HG03565 (cell line): ENCODE measurements around the gene CYB5A.

Source experiments
- ATAC-seq: cut with Tn5 transposase; IDR thresholded peaks from one replicate; pipeline ENCODE4 v1.9.1; 2021; ENCODE audit warnings: mild to moderate bottlenecking, moderate library complexity; ENCODE audit not compliant: unreplicated experiment

The CYB5A gene

DNA sequence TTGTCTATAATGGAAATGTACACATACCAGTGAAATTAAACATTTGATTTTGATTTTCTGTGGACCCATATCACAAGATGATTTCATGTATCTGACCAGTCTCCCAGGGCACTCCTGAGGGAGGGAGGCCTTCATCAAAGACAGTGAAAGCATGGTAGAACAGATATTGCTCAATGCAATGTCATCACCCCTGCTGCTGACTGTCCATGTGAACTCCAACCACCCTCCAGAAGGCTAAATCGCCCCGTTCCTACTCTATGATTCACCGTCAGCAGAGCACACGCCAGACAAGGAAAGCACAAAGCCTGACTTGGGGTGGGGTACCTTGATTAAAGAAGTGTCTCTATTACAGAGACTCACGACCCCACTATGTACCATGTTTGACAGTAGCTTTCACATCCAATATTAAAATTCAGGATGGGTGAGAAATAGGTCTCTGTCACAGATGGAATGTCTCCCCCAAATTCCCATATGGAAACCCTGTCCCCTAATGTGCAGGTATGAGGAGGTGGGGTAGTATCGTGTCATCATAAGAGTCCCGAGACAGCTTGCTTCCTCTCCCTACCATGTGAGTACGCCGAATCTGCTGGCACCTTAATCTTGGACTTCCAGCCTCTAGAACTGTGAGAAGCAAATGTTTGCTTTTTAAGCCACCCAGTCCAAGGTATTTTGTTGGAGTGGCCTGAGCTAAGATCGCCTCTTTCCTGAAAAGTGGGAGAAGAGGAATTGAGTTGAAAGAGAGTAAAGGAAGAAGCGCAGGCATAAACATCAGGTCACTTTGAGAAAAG is 42.4 kb downstream of the CYB5A start:
- no peak for ATAC-seq

DNA sequence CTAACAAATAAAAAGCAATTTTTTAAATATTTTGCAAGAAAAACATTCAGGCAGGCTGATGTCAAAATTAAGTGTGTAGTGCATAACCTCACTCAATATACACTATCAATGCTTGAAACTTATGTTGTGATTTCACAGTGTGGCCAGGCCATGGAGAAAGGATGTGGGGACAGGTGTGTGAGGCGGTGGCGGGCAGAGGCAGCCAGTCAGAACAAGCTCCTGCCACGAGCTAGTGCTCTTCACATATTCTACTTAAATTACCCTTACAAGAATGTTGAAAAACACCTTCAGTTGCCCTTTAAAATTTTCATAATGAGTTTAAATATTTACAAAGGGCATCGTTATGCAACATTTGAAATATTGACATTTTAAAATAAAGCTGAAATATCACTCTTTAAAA is 43.2 kb downstream of the CYB5A start:
- ATAC-seq, result peak; percentile 75

DNA sequence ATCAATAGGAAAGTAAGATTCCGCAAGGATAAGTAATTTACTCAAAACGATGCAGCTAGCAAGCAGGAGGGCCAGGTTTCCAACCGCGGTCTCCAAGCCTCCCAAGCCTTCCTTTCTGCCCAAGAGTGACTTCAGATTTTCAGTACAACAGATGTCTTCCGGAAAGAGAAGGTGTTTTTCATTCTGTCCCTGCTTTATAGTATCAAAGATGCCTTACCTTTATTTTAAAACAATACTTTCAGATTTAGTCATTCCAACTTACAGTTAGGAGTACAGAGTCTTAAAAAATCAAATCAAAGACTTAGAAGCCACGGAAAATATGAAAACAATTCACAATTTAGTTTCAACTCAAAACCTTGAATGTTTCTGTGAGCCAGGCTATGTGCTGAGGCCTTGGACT is 43.6 kb downstream of the CYB5A start:
- ATAC-seq, result no peak

DNA sequence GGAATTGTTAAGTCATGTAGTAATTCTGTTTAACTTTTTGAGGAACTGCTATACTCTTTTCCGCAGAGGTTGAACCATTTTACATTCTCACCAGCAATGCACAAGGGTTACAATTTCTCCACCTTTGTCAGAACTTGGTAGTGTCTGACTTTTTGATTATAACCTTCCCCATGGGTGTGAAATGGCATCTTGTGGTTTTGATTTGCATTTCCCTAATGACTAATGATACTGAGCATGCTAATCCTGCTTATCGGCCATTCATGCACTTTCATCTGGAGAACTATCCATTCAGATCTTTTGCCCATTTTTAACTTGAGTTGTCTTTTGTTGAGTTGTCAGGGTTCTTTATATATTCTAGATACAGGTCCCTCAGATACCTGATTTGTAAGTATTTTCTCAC is 47.2 kb downstream of the CYB5A start:
- no peak for ATAC-seq

DNA sequence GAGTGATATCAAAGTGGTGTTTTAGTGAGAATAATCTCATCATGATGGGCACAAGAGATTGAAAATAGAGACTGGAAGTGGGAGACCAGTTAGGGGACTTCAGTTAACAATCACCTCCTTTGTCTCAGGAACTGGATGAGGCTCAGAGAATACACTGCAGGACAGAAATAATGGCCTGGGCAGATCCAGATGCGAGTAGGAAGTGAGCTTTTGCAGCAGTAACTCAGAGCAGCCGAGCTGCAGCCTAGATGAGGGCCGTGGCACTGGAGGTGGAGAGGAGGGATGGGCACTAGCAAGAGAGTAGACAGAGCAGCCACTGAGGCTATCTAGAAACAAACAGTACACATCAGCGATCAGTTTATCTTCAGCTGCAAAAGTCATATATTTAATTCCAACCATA is 48.6 kb downstream of the CYB5A start:
- no peak for ATAC-seq

DNA sequence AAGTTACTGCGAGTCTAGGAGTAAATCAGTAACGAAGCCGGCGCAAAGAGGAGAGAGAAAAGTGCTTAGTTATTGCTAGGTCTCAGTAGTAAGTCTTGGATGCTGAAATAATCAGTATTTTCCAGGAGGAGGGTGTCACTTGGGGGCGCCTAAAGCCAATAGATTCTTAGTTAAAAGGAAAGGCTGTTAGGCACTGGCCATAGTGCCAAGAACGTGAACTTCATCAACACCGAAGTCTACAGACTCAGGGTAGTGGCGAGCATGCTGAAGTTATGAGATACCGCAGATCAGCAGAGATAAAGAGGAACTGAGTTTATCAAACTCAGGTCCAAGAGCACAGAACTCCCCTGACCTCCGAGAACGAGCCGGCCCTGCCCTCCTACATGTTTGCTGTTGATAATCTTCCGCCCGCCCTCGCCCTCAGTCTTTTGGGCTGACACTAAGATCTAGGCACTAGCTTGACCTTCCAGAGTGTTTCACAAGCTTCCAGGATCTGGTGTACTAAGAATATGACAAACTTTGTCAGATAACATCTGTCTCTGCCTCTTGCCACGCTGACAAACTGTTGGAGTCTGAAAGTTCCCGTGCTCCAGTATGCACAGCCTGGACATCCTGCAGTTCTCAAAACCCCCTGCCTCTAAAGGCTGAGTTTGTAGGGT is 49.2 kb downstream of the CYB5A start:
- no peak for ATAC-seq

DNA sequence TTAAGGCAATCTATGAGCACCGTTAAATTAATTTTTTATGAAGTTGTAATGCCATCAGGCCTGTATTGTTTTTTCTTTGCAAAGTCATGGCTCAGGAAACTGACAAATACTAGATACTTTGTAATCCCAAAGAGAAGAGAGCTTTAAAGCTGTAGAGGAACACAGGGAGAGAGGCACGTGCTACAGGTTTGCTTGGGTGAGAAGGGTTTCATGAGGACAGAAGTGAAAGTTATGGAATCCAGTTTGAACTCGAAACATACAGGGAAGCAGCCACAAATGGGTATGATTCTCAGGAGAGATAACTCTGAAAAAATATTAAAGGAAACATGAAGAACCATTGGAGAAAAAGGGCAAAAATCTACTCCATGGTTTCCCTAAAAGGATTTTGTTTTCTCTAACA is 49.8 kb downstream of the CYB5A start:
- ATAC-seq, result no peak

DNA sequence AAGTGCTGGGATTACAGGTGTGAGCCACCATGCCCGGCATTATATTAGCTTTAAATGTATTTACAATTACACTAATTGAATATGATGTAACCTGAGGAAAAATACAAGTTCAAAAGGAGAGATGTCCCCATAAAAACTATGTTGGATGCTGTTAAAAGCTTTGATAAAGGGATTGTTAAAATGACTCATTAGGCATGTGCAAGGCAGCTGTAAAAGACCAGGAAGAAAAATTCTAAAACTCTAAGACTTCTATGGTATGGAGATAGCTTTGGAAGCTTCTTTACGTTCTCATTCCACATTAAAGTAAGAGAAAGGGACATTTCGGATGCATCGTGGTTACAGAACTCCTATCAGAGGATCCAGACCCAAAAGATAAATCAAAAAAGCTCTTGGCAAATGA is 50.3 kb downstream of the CYB5A start:
- ATAC-seq, result no peak

DNA sequence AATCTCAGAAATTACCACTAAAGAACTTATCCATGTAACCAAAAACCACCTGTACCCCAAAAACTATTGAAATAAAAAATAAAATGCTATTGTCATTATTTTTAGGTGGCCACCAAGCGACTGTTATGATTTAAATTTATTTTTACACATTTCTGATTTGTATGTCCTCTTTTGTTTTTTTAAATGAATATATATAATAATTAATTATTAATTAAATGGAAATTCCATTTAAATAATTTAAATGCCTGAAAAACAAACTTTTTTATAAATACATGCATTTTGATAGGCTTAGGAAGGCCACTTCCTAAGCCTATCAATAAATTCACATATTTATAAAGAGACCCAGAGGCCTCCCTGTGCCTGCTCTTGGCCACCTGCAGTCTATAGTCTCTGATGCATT is 52.2 kb downstream of the CYB5A start:
- no peak for ATAC-seq

DNA sequence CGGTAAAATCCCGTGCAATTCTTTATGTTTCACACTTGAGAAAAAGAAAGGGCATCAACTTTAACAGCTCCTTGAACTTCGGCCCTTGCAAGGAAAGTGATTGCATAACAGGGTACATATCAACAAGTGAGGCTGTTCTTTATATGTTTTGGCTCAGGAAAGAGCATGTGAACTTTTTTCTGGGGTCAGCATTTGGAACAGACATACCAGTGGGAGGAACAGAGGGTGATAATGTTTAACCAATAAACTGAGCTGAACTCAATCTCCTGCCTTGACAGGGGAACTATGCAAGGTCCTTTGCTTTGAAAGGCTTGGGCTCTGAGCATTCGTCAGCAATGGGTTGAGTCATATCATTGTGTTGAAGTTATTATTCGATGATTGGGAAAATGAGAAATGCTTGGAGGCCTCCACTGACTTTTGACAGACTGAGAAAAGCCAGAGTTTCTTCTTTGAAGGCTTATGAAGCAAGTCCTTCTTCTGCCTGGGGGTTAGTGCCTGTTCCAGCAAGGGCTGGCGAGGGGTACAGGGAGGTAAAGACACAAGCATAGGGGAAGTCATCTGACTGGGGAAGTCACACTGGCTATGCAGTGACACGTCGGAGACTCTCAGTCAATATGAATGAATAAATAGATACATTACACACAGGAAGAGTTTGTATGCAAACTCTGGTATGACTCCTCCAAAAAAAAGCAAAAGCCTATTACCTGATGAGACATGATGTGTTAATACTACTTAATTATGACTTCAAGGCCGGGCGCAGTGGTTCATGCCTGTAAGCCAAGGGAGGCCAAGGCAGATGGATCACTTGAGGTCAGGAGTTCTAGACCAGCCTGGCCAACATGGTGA is 57.2 kb downstream of the CYB5A start:
- no peak for ATAC-seq

DNA sequence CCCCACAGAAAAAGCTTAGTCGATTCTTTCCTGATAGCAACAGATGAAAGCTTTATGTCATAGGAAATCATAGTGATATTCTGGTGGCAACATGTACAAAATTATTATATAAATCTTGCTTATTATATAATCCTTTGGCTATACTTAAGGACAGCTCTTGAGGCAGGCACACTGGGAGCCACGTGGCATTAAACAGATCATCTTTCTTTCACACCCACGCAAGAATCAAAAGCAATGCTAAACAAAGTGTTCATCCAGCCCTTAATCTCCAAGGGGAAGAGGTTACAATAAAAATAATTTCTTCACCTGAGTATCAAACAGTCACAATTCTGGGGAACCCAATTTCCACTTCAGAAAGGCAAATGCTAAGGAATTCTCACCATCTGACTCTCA is 57.8 kb downstream of the CYB5A start:
- no peak for ATAC-seq

DNA sequence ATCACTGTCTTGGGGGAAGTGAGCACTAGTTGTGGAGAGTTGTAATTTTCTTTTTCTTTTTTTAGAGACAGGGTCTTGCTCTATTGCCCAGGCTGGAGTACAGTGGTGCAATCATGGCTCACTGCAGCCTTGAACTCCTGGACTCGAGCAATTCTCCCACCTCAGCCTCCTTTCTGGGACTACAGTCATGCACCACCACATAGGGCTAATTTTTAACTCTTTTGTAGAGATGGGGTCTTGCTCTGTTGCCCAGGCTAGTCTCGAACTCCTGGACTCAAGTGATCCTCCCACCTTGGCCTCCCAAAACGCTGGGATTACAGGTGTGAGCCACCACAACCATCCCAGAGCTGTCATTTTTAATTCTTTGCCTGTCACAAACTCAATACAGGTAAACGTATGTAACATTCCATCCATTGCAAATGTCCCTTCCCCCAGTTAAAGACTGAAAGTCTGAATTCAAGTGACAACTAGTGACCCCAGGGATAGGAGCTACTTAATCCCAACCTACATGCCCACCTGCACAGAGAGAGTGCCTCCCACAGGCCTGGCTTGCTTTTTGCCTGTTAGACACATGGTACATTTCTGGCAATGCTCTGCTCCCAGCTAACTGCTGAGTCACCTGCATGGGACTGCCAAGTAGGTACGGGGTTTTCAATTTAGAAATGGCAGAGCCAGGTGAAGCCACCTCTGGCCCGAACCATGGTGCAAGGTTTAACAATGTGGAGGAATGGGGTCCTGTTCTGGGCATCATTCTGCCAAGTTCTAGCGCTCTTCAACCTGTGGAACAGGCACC is 60.6 kb downstream of the CYB5A start:
- no peak for ATAC-seq

DNA sequence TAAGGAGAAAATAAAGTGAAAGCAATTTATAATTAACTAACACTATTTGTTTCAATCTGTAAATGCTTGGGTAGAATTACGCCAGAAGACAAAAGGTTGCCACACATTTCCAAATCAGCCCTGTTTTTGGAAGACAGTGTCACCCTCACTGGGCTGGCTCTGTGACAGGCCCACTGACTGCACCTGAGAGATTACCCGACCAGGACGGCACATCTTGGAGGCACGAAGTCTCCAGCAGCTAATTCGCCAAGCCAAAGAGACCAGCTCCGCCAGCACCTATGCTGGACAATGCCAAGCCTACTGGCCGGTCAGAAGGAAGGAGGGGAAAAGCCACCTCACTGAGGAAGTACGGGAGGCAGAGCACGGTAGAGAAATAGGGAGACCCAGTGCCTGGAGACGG is 61.9 kb downstream of the CYB5A start:
- ATAC-seq, result no peak

DNA sequence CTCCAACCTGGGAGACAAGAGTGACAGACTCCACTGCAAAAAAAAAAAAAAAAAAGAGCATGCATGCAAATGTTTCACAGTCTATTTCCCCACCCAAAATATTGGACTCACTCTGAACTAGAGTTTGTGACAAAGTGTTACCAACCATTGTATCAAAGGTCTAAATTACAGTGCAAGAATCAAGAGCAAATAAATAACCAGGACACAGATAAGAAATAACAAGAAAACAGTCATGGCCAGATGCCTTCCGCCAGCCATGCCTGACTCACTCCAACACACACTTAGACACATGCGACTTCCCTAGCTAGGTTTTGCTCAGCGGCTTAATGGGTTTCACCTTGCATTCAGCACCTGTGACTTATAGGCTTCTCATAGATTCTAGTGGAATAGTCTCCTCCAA is 62.8 kb downstream of the CYB5A start:
- no peak for ATAC-seq

DNA sequence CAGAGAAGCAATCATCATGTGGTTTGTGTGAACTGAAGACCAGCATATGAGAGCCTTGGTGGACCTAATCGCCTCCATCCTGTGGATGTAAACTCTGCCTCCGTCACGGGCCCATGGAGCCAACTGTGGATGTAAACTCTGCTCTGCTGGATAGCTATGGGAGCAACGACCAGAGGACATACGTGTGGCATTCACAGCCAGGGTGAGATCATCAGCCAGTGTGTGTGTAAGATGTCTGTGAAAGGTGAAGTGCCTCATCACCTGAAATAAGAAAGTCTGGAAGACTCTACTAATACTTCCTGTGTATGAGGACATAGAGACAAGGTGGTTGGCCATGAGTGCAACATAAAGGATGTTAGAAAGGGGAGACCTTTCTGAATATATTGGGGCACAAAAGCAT is 63.5 kb downstream of the CYB5A start:
- ATAC-seq, result no peak

DNA sequence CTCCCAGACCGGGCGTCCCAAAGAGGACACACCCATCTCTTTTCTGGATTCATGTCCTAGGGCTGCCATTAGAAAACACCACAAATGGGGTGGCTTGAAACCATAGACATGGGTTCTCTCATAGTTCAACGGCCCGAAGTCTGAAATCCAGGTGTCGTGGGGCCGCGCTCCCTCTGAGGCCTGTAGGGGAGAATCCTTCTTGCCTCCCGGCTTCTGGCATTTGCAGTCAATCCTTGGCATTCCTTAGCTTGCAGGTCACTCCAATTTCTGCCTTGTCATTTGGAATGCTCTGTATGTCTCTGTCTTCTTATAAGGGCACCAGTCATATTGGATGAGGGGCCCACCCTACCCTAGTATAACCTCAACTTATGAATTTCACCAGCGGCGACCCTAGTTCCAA is 65.1 kb downstream of the CYB5A start:
- ATAC-seq, result no peak

DNA sequence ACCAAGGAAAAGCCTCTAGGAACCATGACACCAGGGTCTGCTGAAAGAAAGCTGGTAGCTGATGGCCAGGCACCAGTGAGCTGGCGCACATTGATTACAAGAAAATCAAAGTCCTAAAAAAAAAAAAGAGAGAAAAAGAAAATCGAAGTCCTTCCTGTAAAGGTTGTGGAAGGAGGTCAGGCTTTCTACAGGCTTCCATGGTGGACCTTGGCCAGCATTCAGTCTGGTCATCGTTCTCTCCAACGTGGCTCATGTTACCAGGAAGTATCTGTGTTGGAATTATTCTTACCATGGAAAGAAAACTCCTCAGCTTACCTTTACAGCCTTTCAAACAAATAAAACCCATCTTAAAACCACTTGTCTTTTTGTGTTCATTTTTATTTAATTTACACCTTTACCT is 65.6 kb downstream of the CYB5A start:
- no peak for ATAC-seq

DNA sequence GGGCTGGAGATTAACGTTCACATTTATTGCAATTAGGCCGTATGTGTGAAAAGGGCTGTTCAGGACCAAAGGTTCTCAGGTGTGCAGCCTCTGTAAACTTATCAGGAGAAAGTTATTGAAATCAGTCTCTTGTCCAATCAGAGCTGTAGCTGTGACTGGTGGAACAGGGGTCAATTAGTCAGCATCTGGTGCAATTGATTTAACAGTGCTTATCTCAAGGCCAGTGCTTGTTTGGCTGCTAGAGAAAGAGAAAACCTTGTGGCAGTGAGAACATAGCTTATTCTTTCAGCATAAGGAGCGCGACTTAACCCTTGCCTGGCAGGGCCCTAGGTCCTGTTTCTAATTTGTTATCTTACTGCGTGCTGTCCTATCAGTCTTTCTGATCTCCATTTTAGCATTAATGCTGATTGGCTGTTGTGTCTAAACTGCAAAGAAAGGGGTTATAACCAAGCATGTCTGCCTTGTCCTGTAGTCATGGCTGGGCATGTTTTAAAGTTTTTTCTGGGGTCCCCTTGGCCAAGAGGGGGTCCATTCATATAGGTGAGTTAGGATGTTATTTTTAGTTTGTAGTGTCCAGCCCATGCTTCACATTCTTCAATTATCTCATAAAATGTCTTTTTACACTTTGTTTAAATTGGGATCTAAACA is 66.4 kb downstream of the CYB5A start:
- ATAC-seq, result no peak

DNA sequence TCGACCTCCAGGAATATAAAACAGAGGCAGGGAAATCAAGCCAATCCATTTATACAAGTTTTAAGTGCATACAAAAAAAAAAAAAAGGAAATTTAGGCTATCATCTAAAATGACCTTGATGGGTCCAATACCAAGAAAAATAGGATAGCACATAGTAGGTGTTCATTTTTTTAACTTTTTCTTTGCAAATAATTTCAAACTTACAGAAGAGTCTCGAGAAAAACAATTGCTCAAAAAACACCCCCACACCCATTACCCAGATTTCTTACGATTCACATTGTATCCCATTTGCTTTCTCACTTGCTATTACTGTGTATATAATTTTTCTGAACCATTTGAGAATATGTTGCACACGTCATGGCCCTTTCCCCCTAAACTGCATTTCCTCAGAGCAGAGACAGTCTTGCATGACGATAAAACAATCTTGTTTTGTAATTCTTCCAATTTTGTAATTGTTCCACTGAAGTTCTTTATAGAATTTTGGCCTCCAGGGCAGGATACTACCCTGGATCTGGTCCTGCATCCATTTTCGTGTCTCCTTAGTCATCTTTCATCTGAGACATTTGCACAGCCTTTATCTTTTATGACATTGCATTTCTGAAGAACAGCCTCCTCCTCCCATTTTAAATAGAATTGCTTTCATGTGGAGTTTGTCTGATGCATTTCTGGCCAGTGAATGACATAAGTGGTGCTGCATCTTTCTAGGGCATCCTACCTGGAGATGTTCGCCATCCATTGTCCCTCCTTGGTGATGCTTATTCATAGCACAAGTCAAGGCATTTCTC is 68.9 kb downstream of the CYB5A start:
- no peak for ATAC-seq

DNA sequence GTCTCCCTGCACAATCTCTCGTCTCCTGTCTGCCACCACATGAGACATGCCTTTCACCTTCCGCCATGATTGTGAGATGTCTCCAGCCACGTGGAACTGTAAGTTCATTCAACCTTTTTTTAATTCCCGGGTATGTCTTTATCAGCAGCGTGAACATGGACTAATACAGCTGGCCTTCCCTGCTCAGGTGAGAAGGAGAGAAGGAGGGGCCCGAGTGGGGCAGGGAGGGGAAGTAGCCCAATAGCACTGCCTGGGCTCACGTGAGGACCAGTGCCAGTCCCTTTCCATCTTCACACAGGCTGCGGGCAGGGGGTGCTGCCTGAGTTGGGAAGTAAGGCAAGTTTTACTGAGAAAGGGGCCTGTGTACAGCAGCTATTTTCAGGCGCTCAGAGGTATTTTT is 70.7 kb downstream of the CYB5A start:
- no peak for ATAC-seq
